PC-9 (cell line): ENCODE results near the gene RAB20. TPM values are rescaled to one million over a fixed set of nuclear protein-coding genes. Genes with fewer than 3 reads are reported as not detected.

Experiments used
- BruUV-seq: library from RNA; stranded (reverse); fragments of 400-500 nt; replicated peaks from 2 replicates; lab custom pipeline; 2021; lab: Mats Ljungman, UMichigan
- CTCF ChIA-PET: fragments of 300-600 bp; sonication (Branson Sonifier 250); formaldehyde crosslinking; loops from one replicate; lab custom pipeline; 2022; ENCODE audit warnings: antibody characterized with exemption; lab: Charles Lee
- POLR2A ChIA-PET: fragments of 300-600 bp; sonication (Branson Sonifier 250); formaldehyde crosslinking; loops from one replicate; lab custom pipeline; 2022; ENCODE audit warnings: antibody characterized with exemption; ENCODE audit not compliant: unreplicated experiment; lab: Charles Lee
- DNase-seq, 2 experiments: peaks; one replicate each; pipeline versions ENCODE4 v3.0.0 to v3.0.0-alpha.2; 2015 to 2022; ENCODE audit warnings: mixed read lengths in 1 of 2
- H2AFZ ChIP-seq: fragments of 200-600 bp; sonication (generic); 2 replicates; pipeline ENCODE4 v1.8.1; 2017; ENCODE audit warnings: antibody characterized with exemption
- H3F3A ChIP-seq: fragments of 200-600 bp; sonication (generic); 2 replicates; pipeline ENCODE4 v1.8.1; 2017; ENCODE audit warnings: antibody characterized with exemption, mild to moderate bottlenecking, low read depth; ENCODE audit not compliant: insufficient read depth
- H3K27ac ChIP-seq: fragments of 200-600 bp; sonication (generic); 2 replicates; pipeline ENCODE4 v1.6.1; 2016; ENCODE audit warnings: mixed run types
- H3K27me3 ChIP-seq: fragments of 200-600 bp; sonication (generic); 2 replicates; pipeline ENCODE4 v1.6.1; 2016; ENCODE audit warnings: low read depth, mixed run types; ENCODE audit not compliant: insufficient read depth
- H3K36me3 ChIP-seq: fragments of 200-600 bp; sonication (generic); 2 replicates; pipeline ENCODE4 v1.6.1; 2016; ENCODE audit warnings: low read depth, mixed run types
- H3K4me1 ChIP-seq: fragments of 200-600 bp; sonication (generic); replicated peaks from 2 replicates; pipeline ENCODE4 v1.6.1; 2016; ENCODE audit warnings: mixed run types; ENCODE audit not compliant: insufficient read depth
- H3K4me2 ChIP-seq: fragments of 200-600 bp; sonication (generic); 2 replicates; pipeline ENCODE4 v1.6.1; 2017; ENCODE audit warnings: mixed run types
- H3K4me3 ChIP-seq: fragments of 200-600 bp; sonication (generic); 2 replicates; pipeline ENCODE4 v1.6.1; 2016; ENCODE audit warnings: mixed run types
- H3K79me2 ChIP-seq: fragments of 200-600 bp; sonication (generic); 2 replicates; pipeline ENCODE4 v1.6.1; 2017; ENCODE audit warnings: low read depth, mixed run types
- H3K9me2 ChIP-seq: fragments of 200-600 bp; sonication (generic); 2 replicates; pipeline ENCODE4 v1.8.1; 2017; ENCODE audit warnings: mild to moderate bottlenecking; ENCODE audit not compliant: insufficient read depth
- H3K9me3 ChIP-seq: fragments of 200-600 bp; sonication (generic); 2 replicates; pipeline ENCODE4 v1.8.1; 2016; ENCODE audit warnings: low read depth; ENCODE audit not compliant: insufficient read depth
- H4K20me1 ChIP-seq: fragments of 200-600 bp; sonication (generic); 2 replicates; pipeline ENCODE4 v1.8.1; 2017; ENCODE audit not compliant: insufficient read depth
- EZH2 ChIP-seq: fragments of 200-600 bp; sonication (generic); IDR thresholded peaks from 2 replicates; pipeline ENCODE4 v1.8.0; 2017; ENCODE audit warnings: antibody characterized with exemption, low read depth
- intact Hi-C: fragments of 100-400 bp; cut with micrococcal nuclease; formaldehyde crosslinking; loops from one replicate; pipeline ENCODE4 v1.10.0; 2022; ENCODE audit not compliant: unreplicated experiment
- total RNA-seq: library from RNA; stranded (reverse); gene quantifications from 2 replicates; pipeline ENCODE4 v1.2.3, GENCODE V29; 2021
- TF ChIP-seq, protein P1 (sequence below): fragments of 200-600 bp; sonication (generic); conservative IDR thresholded peaks from 2 replicates; pipeline ENCODE4 v1.6.1; 2017; ENCODE audit warnings: mixed run types, antibody characterized with exemption, mild to moderate bottlenecking, moderate library complexity

Gene RAB20
- total RNA-seq, 1 experiment from 2014 or later, result 31.9 TPM

GRCh38 chr13:110529522-110530311, 31.8 kb downstream of the RAB20 start:
- TF ChIP-seq EZH2, result no peak
- TF ChIP-seq, protein P1, sequence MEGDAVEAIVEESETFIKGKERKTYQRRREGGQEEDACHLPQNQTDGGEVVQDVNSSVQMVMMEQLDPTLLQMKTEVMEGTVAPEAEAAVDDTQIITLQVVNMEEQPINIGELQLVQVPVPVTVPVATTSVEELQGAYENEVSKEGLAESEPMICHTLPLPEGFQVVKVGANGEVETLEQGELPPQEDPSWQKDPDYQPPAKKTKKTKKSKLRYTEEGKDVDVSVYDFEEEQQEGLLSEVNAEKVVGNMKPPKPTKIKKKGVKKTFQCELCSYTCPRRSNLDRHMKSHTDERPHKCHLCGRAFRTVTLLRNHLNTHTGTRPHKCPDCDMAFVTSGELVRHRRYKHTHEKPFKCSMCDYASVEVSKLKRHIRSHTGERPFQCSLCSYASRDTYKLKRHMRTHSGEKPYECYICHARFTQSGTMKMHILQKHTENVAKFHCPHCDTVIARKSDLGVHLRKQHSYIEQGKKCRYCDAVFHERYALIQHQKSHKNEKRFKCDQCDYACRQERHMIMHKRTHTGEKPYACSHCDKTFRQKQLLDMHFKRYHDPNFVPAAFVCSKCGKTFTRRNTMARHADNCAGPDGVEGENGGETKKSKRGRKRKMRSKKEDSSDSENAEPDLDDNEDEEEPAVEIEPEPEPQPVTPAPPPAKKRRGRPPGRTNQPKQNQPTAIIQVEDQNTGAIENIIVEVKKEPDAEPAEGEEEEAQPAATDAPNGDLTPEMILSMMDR, result no peak
- POLR2A ChIA-PET, result no interaction called here

DNA sequence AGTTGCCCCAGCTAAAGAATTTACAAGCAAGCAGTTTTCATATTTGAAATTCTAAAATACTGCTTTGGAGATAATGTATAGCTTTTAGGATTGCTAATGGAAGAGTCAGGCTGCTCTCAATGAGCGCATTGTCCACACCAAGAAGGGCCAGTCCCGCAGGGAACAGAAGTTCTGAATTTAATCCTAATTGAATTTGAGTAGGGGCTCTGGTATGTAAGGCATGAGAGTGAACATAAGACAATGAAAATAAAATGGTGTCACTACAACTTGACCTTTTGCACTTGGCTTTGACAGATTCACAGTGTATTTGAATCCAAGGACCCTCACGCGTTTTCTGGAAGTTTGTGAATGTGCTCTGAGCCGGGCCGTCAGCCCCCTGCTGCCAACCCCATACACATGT, 32.6 kb downstream of the RAB20 start:
- Histone ChIP-seq H3K4me3 (no peak overlapping the region), H3K27ac (peak overlapping the region; percentile 71), H3F3A (peaks cover 55% of the 10 kb centered on the region), H3K4me2 (peak overlapping the region; percentile 70), H4K20me1 (no peaks in the 10 kb centered on the region), H3K36me3 (no peaks in the 10 kb centered on the region), H3K27me3 (no peaks in the 10 kb centered on the region), H3K9me2 (no peaks in the 10 kb centered on the region), H3K79me2 (peaks cover 75% of the 10 kb centered on the region), H2AFZ (no peak overlapping the region), H3K4me1 (peaks cover 58% of the 10 kb centered on the region), H3K9me3 (no peaks in the 10 kb centered on the region)
- intact Hi-C loops, result loop anchor here (5.0 kb wide), 1 partner anchor 302 kb away; no protein-coding TSS in a partner anchor
- BruUV-seq, result no TSS peak
- POLR2A ChIA-PET, result interaction anchor here (0.5 kb wide), 1 partner anchor 383 kb away, joined by 3 read pairs; no protein-coding TSS in a partner anchor
- no peak for DNase-seq
- no peak for TF ChIP-seq EZH2
- TF ChIP-seq, protein P1, result no peak
- CTCF ChIA-PET, result no interaction called here

More at GRCh38 chr13:110529522-110530311, 31.8 kb downstream of the RAB20 start:
- H3K4me2 ChIP-seq, result 0 out of 2 replicates have a peak overlapping the region, but pooled peaks have one; percentile 70
- no peak overlapping the region for H3K4me3 ChIP-seq
- no peaks in the 10 kb centered on the region for H4K20me1 ChIP-seq
- no peak overlapping the region for H2AFZ ChIP-seq
- peaks cover 79% of the 10 kb centered on the region for H3K79me2 ChIP-seq
- no peaks in the 10 kb centered on the region for H3K36me3 ChIP-seq
- H3F3A ChIP-seq, result peaks cover 50% of the 10 kb centered on the region
- no peak for DNase-seq
- H3K4me1 ChIP-seq, result peaks cover 50% of the 10 kb centered on the region
- BruUV-seq, result no TSS peak
- intact Hi-C loops, result loop anchor here (5.0 kb wide), 1 partner anchor 302 kb away; no protein-coding TSS in a partner anchor
- H3K9me3 ChIP-seq, result no peaks in the 10 kb centered on the region
- H3K27me3 ChIP-seq, result no peaks in the 10 kb centered on the region
- no peaks in the 10 kb centered on the region for H3K9me2 ChIP-seq
- H3K27ac ChIP-seq, result peak overlapping the region; percentile 71
- CTCF ChIA-PET, result no interaction called here

- Histone ChIP-seq H3K36me3 (no peaks in the 10 kb centered on the region), H3K27me3 (no peaks in the 10 kb centered on the region), H2AFZ (no peak overlapping the region), H4K20me1 (no peaks in the 10 kb centered on the region), H3K4me1 (peaks cover 63% of the 10 kb centered on the region), H3K9me3 (no peaks in the 10 kb centered on the region), H3K79me2 (peaks cover 75% of the 10 kb centered on the region), H3K9me2 (no peaks in the 10 kb centered on the region), H3F3A (peaks cover 57% of the 10 kb centered on the region), H3K4me2 (peak overlapping the region; percentile 70), H3K4me3 (no peak overlapping the region), H3K27ac (peak overlapping the region; percentile 71)
- no TSS peak for BruUV-seq
- CTCF ChIA-PET, result interaction anchor here (1.2 kb wide), 2 partner anchors 18 to 31 kb away, joined by 5 to 6 read pairs; no protein-coding TSS in a partner anchor
- intact Hi-C loops, result loop anchor here (5.0 kb wide), 1 partner anchor 301 kb away; no protein-coding TSS in a partner anchor
- DNase-seq, result peak in 1 of 2 experiments; percentile 51
- POLR2A ChIA-PET, result interaction anchor here (0.5 to 0.6 kb wide), 2 partner anchors 184 to 384 kb away, joined by 3 to 7 read pairs; no protein-coding TSS in a partner anchor
- no peak for TF ChIP-seq EZH2
- TF ChIP-seq, protein P1, result no peak
Observed at GRCh38 chr13:110528371-110528770, 33.2 kb downstream of the RAB20 start.
